ENCODE results near the gene ALDH18A1.
"Not testable (repeated sequence)": the region's sequence is repeated elsewhere in the genome, so short reads cannot be mapped to it uniquely, and the experiment has no call there.

ALDH18A1 gene

GRCh38 chr10:95656291-95657164 lies at the start of gene ALDH18A1:
TSS of gene ALDH18A1 (minus strand) at chr10:95656711. CDS start at chr10:95653377, 3,334 bp downstream.
- no peak for DNase-seq

GRCh38 chr10:95698415-95698814 lies 41.9 kb upstream of the ALDH18A1 start:
- no peak for DNase-seq

- no peak for DNase-seq
Measured at GRCh38 chr10:95697429-95697828, 40.9 kb upstream of the ALDH18A1 start.

- no peak for DNase-seq
Measured at GRCh38 chr10:95694665-95695064, 38.2 kb upstream of the ALDH18A1 start.

GRCh38 chr10:95693668-95694534 lies 37.4 kb upstream of the ALDH18A1 start, which contains the start of gene TCTN3:
TSS of gene TCTN3 (minus strand) at chr10:95693927. CDS start at chr10:95693899, 28 bp downstream.
- DNase-seq: peak; percentile 55

- no peak for DNase-seq
Measured at GRCh38 chr10:95693071-95693667, 36.7 kb upstream of the ALDH18A1 start.

- DNase-seq: no peak
Measured at GRCh38 chr10:95691281-95691680, 34.8 kb upstream of the ALDH18A1 start.

- no peak for DNase-seq
Measured at GRCh38 chr10:95688648-95689047, 32.1 kb upstream of the ALDH18A1 start.

- DNase-seq: no peak
Measured at GRCh38 chr10:95683966-95684365, 27.5 kb upstream of the ALDH18A1 start.

- DNase-seq: no peak
Measured at GRCh38 chr10:95675403-95676116, 19.0 kb upstream of the ALDH18A1 start.

- no peak for DNase-seq
Measured at GRCh38 chr10:95674643-95675042, 18.1 kb upstream of the ALDH18A1 start.

- DNase-seq: not testable (repeated sequence)
Measured at GRCh38 chr10:95672641-95673040, 16.1 kb upstream of the ALDH18A1 start.

- no peak for DNase-seq
Measured at GRCh38 chr10:95664543-95664942, 8.0 kb upstream of the ALDH18A1 start.

- DNase-seq: no peak
Measured at GRCh38 chr10:95663496-95663895, 7.0 kb upstream of the ALDH18A1 start.

GRCh38 chr10:95661818-95662217 lies 5.3 kb upstream of the ALDH18A1 start:
- no peak for DNase-seq

GRCh38 chr10:95660283-95660682 lies 3.8 kb upstream of the ALDH18A1 start:
- no peak for DNase-seq

GRCh38 chr10:95657250-95657649 lies 739 bp upstream of the ALDH18A1 start:
- DNase-seq: no peak

- no peak for DNase-seq
Measured at GRCh38 chr10:95655571-95656290, 780 bp downstream of the ALDH18A1 start.

GRCh38 chr10:95653895-95654294 lies 2.6 kb downstream of the ALDH18A1 start:
- no peak for DNase-seq

GRCh38 chr10:95651346-95652060 lies 5.0 kb downstream of the ALDH18A1 start:
- DNase-seq: no peak

GRCh38 chr10:95650232-95650631 lies 6.3 kb downstream of the ALDH18A1 start:
- DNase-seq: no peak
